RKO (cell line): ENCODE data around the gene PCDH1.

Experiments
- DNase-seq: peaks from one replicate; pipeline ENCODE4 v3.0.0-alpha.2; 2016; ENCODE audit warnings: low spot score

PCDH1 gene

GRCh38 chr5:141807732-141808131 lies 70.5 kb downstream of the PCDH1 start:
- no peak for DNase-seq

DNA sequence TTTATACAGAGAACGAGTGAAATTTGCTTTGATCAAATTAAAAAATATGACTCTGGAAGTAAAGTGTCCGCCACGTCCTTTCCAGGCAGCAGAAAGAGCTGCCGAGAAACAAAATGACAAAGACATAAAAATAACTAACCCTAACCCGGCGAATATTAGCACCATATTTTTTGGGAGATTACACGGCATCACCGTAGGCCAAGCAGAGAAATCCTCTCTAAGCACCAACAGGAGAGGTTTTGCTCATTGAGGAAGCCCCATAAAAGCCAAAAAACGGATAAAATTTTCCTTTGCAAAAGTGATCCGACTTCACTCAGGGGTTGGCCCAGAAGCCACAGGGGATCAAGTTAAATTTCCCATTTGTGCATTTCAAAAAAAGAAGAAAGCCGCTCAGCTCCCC lies 70.9 kb downstream of the PCDH1 start:
- no peak for DNase-seq

DNA sequence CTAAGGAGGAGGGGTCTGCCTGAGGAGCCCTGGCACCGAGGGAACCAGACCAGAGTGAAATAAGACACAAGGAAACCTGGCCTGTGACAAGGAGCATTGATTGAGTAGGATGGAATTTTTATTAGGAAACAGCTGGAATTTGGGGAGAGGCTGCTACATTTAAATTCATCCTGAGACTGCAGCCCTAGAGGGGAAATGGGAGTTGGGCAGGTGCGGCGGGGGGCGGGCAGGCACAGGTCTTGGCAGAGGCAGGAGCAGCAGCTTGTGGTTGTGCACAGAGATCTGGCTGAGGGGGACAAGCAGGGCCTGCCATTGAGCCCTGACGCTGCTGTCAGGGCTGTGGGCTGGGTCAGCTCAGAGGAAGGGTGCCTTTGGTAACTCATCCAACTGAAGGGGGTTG lies 71.6 kb downstream of the PCDH1 start:
- no peak for DNase-seq

DNA sequence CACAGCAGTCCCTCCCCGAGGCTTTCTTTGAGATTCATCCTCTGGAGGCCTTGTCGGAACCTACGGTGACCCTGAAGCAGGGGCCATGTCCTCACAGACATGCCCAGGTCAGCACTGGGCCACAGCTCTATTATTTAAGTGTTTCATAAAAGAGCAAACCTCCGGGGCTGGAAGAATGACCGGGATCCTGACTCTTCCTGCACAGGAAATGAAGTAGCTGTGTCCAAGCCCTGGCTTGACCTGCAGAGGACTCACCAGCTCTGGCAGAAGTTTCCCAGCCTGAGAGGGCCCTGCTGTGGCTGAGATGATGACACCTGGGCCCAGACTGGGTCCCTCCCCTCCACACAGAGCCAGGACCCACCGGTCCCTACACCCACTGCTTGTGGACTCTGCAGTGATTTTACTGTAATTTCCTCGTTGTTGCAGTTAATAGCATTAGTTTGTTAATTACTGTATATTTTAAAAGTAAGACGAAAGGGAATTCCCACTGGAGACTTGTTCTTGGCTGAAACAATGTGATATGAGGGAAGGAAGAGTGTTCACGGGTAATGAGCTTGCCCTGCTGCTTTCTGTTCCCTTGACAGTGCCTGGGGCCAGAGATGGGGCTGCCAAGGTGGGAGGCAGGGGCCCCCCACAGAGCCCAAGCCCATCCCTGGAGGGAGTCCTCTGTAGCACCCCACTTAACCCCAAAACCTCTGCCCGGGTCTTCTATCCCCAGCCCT lies 72.2 kb downstream of the PCDH1 start:
- no peak for DNase-seq

GRCh38 chr5:141804475-141804874 lies 73.7 kb downstream of the PCDH1 start:
- no peak for DNase-seq
